Activated CD8-positive, alpha-beta memory T cell treated with anti-CD3 and anti-CD28 coated beads, Interleukin-2, amount 10 ng/mL, durations not matched to agents 7 days and 5 days (primary cell): ENCODE data around the gene CARF. TPM values are rescaled to one million over a fixed set of nuclear protein-coding genes. Genes with fewer than 3 reads are reported as not detected.
"Not testable (repeated sequence)": the region's sequence is repeated elsewhere in the genome, so short reads cannot be mapped to it uniquely, and the experiment has no call there.

Source experiments
- ATAC-seq: fragments of 150-1000 bp; cut with Tn5 transposase; one replicate; pipeline ENCODE4 v1.10.0; 2021; ENCODE audit warnings: moderate library complexity
- CTCF ChIA-PET: fragments of 350-600 bp; sonication (Branson Sonifier 250); formaldehyde crosslinking; loops from one replicate; lab custom pipeline; 2021; ENCODE audit warnings: antibody characterized with exemption; lab: Charles Lee
- DNase-seq: peaks from one replicate; pipeline ENCODE4 v3.0.0-alpha.2; 2020
- H3K27ac Mint-ChIP-seq: one replicate; pipeline ENCODE4 v1.8.0; 2021; ENCODE audit warnings: mild to moderate bottlenecking, mixed read lengths
- H3K27me3 Mint-ChIP-seq: one replicate; pipeline ENCODE4 v1.8.0; 2021; ENCODE audit warnings: mixed read lengths
- H3K36me3 Mint-ChIP-seq: one replicate; pipeline ENCODE4 v1.8.0; 2021; ENCODE audit warnings: mild to moderate bottlenecking, mixed read lengths
- H3K4me1 Mint-ChIP-seq: one replicate; pipeline ENCODE4 v1.8.0; 2021; ENCODE audit warnings: mixed read lengths
- H3K4me3 Mint-ChIP-seq: one replicate; pipeline ENCODE4 v1.8.0; 2021; ENCODE audit warnings: mild to moderate bottlenecking, moderate library complexity, mixed read lengths
- H3K9me3 Mint-ChIP-seq: one replicate; pipeline ENCODE4 v1.8.0; 2022; ENCODE audit warnings: low read depth, mixed read lengths
- total RNA-seq, 2 experiments: library from RNA; stranded (reverse); gene quantifications; one replicate each; pipeline ENCODE4 v1.2.3, GENCODE V29; 2021

Gene CARF
- total RNA-seq, 2 experiments from 2014 or later = 8.2 to 11.5 TPM

GRCh38 chr2:202949333-202949732 lies 37.3 kb downstream of the CARF start:
- DNase-seq, H3K27ac Mint-ChIP-seq, H3K4me1 Mint-ChIP-seq: not testable (repeated sequence)

GRCh38 chr2:202950592-202950991 lies 38.5 kb downstream of the CARF start:
- no peak overlapping the region for H3K27ac Mint-ChIP-seq
- ATAC-seq (no peak), DNase-seq (no peak)
- H3K4me1 Mint-ChIP-seq = no peaks in the 10 kb centered on the region
- H3K9me3 Mint-ChIP-seq = peaks cover 5% of the 10 kb centered on the region
- no peaks in the 10 kb centered on the region for H3K27me3 Mint-ChIP-seq
- CTCF ChIA-PET = interaction anchor here (0.6 kb wide), 1 partner anchor 1540 kb away, joined by 3 read pairs; no protein-coding TSS in a partner anchor
- no peak overlapping the region for H3K4me3 Mint-ChIP-seq
- H3K36me3 Mint-ChIP-seq = peaks cover 22% of the 10 kb centered on the region

More at GRCh38 chr2:202949333-202949732, 37.3 kb downstream of the CARF start:
- H3K36me3 Mint-ChIP-seq = peaks cover 32% of the 10 kb centered on the region
- H3K4me3 Mint-ChIP-seq, H3K9me3 Mint-ChIP-seq, H3K27me3 Mint-ChIP-seq, ATAC-seq, CTCF ChIA-PET: not testable (repeated sequence)

- CTCF ChIA-PET = no interaction called here
- H3K9me3 Mint-ChIP-seq = no peaks in the 10 kb centered on the region
- peaks cover 3% of the 10 kb centered on the region for H3K4me1 Mint-ChIP-seq
- no peaks in the 10 kb centered on the region for H3K27me3 Mint-ChIP-seq
- DNase-seq (no peak), ATAC-seq (no peak)
- peaks cover 6% of the 10 kb centered on the region for H3K36me3 Mint-ChIP-seq
- H3K27ac Mint-ChIP-seq = no peak overlapping the region
- H3K4me3 Mint-ChIP-seq = no peak overlapping the region
Measured at GRCh38 chr2:202960524-202960923, 48.4 kb downstream of the CARF start.

GRCh38 chr2:202963712-202964111 lies 51.6 kb downstream of the CARF start:
- H3K27ac Mint-ChIP-seq = no peak overlapping the region
- ATAC-seq (no peak), DNase-seq (no peak)
- CTCF ChIA-PET = interaction anchor here (0.6 kb wide), 1 partner anchor 111 kb away, joined by 3 read pairs; no protein-coding TSS in a partner anchor
- no peaks in the 10 kb centered on the region for H3K27me3 Mint-ChIP-seq
- peaks cover 6% of the 10 kb centered on the region for H3K36me3 Mint-ChIP-seq
- no peaks in the 10 kb centered on the region for H3K9me3 Mint-ChIP-seq
- peaks cover 10% of the 10 kb centered on the region for H3K4me1 Mint-ChIP-seq
- no peak overlapping the region for H3K4me3 Mint-ChIP-seq

DNA sequence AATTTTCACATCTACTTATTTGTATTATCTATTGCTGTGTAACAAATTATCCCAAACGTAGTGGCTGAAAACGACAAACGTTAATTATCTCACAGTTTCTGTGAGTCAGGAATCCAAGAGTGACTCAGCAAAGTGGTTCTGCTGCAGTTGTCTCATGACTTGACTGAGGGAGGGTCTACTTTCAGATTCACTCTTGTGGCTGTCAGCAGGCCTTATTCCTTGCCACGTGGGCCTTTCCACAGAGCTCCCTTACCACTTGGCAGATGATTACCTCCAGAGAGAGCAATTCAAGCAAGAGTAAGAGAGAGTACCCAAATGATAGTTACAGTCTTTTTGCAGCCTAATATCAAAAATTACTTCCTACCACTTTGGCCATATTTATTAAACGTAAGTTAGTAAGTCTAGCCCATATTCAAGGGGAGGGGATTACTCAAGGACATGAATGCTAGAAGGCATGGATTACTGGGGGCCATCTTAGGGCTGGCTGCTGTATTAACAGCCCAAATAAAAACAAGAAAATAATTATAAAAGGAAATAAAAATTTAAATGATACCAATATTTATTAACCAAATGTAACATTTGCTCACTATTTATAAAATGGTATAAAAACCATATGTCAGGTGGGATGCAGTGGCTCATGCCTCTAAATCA lies 53.9 kb downstream of the CARF start:
- H3K27me3 Mint-ChIP-seq = no peaks in the 10 kb centered on the region
- no peak overlapping the region for H3K4me3 Mint-ChIP-seq
- DNase-seq (peak; percentile 66), ATAC-seq (peak; percentile 86)
- CTCF ChIA-PET = no interaction called here
- H3K4me1 Mint-ChIP-seq = peaks cover 10% of the 10 kb centered on the region
- no peaks in the 10 kb centered on the region for H3K9me3 Mint-ChIP-seq
- peaks cover 6% of the 10 kb centered on the region for H3K36me3 Mint-ChIP-seq
- H3K27ac Mint-ChIP-seq = peak overlapping the region; percentile 70

- DNase-seq, ATAC-seq, H3K27me3 Mint-ChIP-seq, CTCF ChIA-PET, H3K4me1 Mint-ChIP-seq, H3K36me3 Mint-ChIP-seq, H3K27ac Mint-ChIP-seq, H3K9me3 Mint-ChIP-seq, H3K4me3 Mint-ChIP-seq: not testable (repeated sequence)
Measured at GRCh38 chr2:202969404-202969803, 57.3 kb downstream of the CARF start.

- H3K4me1 Mint-ChIP-seq = no peaks in the 10 kb centered on the region
- no peak overlapping the region for H3K4me3 Mint-ChIP-seq
- no peak overlapping the region for H3K27ac Mint-ChIP-seq
- no peaks in the 10 kb centered on the region for H3K9me3 Mint-ChIP-seq
- H3K27me3 Mint-ChIP-seq = no peaks in the 10 kb centered on the region
- DNase-seq = no peak
- peaks cover 5% of the 10 kb centered on the region for H3K36me3 Mint-ChIP-seq
- CTCF ChIA-PET = no interaction called here
- no peak for ATAC-seq
Measured at GRCh38 chr2:202976809-202977208, 64.7 kb downstream of the CARF start.

DNA sequence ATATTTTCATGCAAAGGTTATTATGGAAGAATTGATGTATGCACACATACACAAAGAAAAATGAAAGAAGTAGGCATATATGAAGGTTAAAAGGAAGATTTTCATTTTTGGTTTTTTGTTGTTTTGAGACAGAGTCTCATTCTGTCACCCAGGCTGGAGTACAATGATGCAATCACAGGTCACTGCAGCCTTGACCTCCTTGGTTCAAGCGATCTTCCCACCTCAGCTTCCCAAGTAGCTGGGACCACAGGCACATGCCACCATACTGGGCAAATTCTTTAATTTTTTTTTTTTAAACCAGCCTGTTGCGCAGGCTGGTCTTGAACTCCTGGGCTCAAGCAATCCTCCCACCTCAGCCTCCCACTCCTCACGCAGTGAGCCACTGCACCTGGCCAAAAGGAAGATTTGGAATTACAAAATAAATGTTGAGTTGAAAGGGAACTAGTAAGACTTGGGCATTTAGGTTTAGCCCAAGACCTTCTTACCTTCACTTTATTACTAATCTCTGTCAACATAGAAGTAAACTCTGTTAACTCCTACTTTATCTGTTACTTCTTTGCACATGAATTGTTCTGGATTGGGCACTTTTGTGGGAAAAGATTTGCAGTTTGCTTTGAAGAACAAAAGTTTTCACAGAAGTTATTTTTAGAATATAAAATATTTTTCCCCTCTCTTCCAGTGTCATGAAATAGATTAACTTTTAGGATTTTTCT lies 70.9 kb downstream of the CARF start:
- Mint-ChIP-seq H3K27ac (no peak overlapping the region), H3K27me3 (no peaks in the 10 kb centered on the region), H3K4me3 (no peak overlapping the region), H3K4me1 (no peaks in the 10 kb centered on the region), H3K9me3 (no peaks in the 10 kb centered on the region), H3K36me3 (peaks cover 11% of the 10 kb centered on the region)
- CTCF ChIA-PET = no interaction called here
- ATAC-seq = no peak
- no peak for DNase-seq

DNA sequence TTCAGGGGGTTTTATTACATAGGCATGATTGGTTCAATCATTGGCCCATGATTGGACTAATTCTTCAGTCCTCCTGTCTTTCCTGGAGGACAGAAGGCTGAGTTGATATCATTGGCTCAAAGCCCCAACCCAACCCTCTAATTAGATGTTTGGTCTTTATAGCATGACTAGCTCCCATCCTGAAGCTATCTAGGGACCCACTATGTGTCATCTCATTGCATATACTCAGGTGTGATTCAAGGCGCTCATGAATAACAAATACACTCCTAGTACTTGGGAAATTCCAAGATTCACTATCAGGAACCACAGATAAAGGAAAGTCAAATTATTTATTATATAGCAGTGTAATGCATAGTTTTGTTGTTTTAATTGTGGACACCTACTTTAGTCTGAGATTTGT lies 77.7 kb downstream of the CARF start:
- Mint-ChIP-seq H3K9me3 (no peaks in the 10 kb centered on the region), H3K36me3 (no peaks in the 10 kb centered on the region), H3K27ac (no peak overlapping the region), H3K27me3 (no peaks in the 10 kb centered on the region), H3K4me3 (no peak overlapping the region), H3K4me1 (no peaks in the 10 kb centered on the region)
- CTCF ChIA-PET = no interaction called here
- DNase-seq = no peak
- ATAC-seq = no peak

DNA sequence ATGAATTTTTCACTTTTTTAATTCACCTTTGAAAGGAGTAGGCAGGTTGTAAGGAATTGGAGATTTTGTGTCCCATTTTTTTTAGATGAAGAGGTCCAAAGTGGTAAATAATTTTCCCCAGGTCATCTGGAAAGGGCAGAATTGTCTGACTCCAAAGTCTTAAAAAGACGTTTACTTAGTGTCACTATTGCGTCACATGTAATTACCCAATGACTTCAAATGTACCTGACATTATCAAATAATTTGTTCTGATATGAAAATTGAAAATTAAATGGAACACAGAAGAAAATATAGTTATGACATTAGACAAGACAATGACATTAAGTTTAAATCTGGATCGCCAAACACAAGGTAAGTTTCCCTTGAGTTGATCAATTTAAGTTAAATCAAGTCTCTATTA lies 78.4 kb downstream of the CARF start:
- no peaks in the 10 kb centered on the region for H3K36me3 Mint-ChIP-seq
- ATAC-seq = no peak
- DNase-seq = no peak
- H3K9me3 Mint-ChIP-seq = no peaks in the 10 kb centered on the region
- H3K27me3 Mint-ChIP-seq = no peaks in the 10 kb centered on the region
- CTCF ChIA-PET = no interaction called here
- H3K4me3 Mint-ChIP-seq = no peak overlapping the region
- no peaks in the 10 kb centered on the region for H3K4me1 Mint-ChIP-seq
- H3K27ac Mint-ChIP-seq = no peak overlapping the region

DNA sequence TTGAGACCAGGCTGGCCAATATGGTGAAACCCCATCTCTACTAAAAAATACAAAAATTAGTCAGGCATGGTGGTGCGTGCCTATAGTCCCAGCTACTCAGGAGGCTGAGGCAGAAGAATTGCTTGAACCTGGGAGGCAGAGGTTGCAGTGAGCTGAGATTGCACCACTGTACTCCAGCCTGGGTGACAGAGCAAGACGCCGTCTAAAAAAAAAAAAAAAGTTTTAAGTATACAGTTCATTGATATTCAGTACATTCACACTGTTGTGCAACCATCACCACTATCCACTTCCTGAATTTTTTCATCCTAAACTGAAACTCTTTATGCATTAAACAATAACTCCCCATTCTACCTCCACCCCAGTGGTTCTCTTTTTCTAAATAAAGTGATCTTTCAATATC lies 85.0 kb downstream of the CARF start:
- H3K4me3 Mint-ChIP-seq, H3K27me3 Mint-ChIP-seq, DNase-seq, H3K9me3 Mint-ChIP-seq, ATAC-seq, H3K4me1 Mint-ChIP-seq, H3K36me3 Mint-ChIP-seq, H3K27ac Mint-ChIP-seq, CTCF ChIA-PET: not testable (repeated sequence)

DNA sequence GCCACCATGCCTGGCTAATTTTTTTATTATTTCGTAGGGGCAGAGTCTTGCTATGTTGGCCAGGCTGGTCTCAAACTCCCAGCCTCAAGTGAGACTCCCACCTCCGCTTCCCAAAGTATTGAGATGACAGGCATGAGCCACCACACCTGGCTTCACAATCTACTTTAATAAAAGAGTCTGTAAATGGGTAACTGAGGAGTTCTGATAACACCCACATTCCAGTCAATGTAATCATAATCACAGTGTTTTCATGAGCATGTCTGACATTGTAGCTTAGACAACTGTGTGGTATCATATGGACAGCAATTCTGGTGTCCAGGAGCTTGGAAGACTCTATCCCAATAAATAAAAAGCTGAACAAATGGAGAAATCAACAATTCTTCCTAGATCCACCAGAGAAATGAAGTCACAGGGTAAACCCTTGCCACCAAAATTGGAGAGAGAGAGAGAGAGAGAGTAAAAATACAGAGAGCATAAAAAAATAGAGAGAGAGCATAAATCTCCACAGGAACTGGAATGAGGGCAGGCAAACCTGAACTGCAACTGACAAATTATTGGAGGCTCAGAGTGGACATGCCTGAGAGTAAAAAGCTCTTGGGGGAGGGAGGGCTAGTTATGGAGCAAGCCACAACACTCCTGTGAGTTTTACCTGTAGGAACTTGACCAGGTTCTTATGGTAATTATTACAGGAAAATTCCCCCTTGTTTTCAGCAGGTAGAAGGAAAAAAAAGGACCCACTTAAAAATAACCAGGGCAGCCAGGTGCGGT lies 90.2 kb downstream of the CARF start:
- peaks cover 1% of the 10 kb centered on the region for H3K4me1 Mint-ChIP-seq

DNA sequence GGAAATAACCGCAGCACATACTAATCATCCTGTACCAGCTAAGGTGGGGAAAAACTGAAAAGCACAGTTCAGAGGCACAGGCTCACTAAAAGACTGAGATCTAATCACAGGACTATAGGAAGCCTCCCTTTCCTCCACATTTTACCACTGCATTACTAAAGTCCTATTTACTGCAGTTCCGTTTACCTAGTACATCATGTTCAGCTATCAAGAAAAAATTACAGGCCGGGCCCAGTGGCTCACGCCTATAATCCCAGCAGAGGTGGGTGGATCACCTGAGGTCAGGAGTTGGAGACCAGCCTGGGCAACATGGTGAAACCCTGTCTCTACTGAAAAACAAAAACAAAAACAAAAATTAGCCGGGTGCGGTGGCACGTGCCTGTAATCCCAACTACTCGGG lies 91.6 kb downstream of the CARF start:
- Mint-ChIP-seq H3K36me3 (no peaks in the 10 kb centered on the region), H3K4me1 (no peaks in the 10 kb centered on the region)

More for the DNA sequence above, 90.2 kb downstream of the CARF start:
- CTCF ChIA-PET = interaction anchor here (0.8 to 1.1 kb wide), 2 partner anchors 19 to 428 kb away, joined by 3 to 4 read pairs; no protein-coding TSS in a partner anchor
- no peak overlapping the region for H3K4me3 Mint-ChIP-seq
- DNase-seq (no peak), ATAC-seq (no peak)
- H3K27me3 Mint-ChIP-seq = peaks cover 13% of the 10 kb centered on the region
- H3K9me3 Mint-ChIP-seq = no peaks in the 10 kb centered on the region
- no peaks in the 10 kb centered on the region for H3K36me3 Mint-ChIP-seq
- no peak overlapping the region for H3K27ac Mint-ChIP-seq

More for the DNA sequence above, 91.6 kb downstream of the CARF start:
- H3K9me3 Mint-ChIP-seq = no peaks in the 10 kb centered on the region
- CTCF ChIA-PET = no interaction called here
- peaks cover 13% of the 10 kb centered on the region for H3K27me3 Mint-ChIP-seq
- H3K27ac Mint-ChIP-seq = no peak overlapping the region
- no peak overlapping the region for H3K4me3 Mint-ChIP-seq
- DNase-seq = no peak
- ATAC-seq = no peak
